NCI-H2107 treated with DMSO at 0.1 percent for 48 hours (cell line): ENCODE data around the gene TNRC6A.

Experiments used
- DNase-seq: peaks from one replicate; lab custom pipeline; 2025; ENCODE audit not compliant: unreplicated experiment; lab: John Stamatoyannopoulos, UW

TNRC6A gene

GRCh38 chr16:24869033-24869432 lies 139.6 kb downstream of the TNRC6A start:
- no peak for DNase-seq

GRCh38 chr16:24871891-24872290 lies 142.4 kb downstream of the TNRC6A start:
- no peak for DNase-seq

- no peak for DNase-seq
Measured at GRCh38 chr16:24873028-24873427, 143.6 kb downstream of the TNRC6A start.

- no peak for DNase-seq
Measured at GRCh38 chr16:24875466-24875865, 146.0 kb downstream of the TNRC6A start.
